H1 (cell line): ENCODE measurements around the gene NPNT. TPM values are rescaled to one million over a fixed set of nuclear protein-coding genes. Genes with fewer than 3 reads are reported as not detected.

Source experiments
- BCL11A ChIP-seq, 2 experiments: IDR thresholded peaks; one replicate each; pipeline ENCODE4 v1.6.1; 2011; ENCODE audit warnings: low read depth in 2 of 2, low read length in 2 of 2, mild to moderate bottlenecking in 2 of 2
- JUN ChIP-seq: IDR thresholded peaks from 2 replicates; pipeline ENCODE4 v1.6.1; 2011; ENCODE audit warnings: low read depth, mild to moderate bottlenecking, improper control_type of control experiment, low read length
- RBBP5 ChIP-seq: IDR thresholded peaks from 2 replicates; pipeline ENCODE4 v1.7.1; 2012; ENCODE audit warnings: low read depth, mild to moderate bottlenecking, inconsistent platforms, low read length, moderate library complexity, borderline replicate concordance
- TEAD4 ChIP-seq: IDR thresholded peaks from 2 replicates; pipeline ENCODE4 v1.6.1; 2012; ENCODE audit warnings: low read depth, low read length, inconsistent platforms, mixed read lengths
- polyA plus RNA-seq, 7 experiments: library from polyadenylated mRNA; depleted of rRNA in 3 of 7; stranded (reverse) in 5 of 7; unstranded in 2 of 7; fragments of >200 nt in 5 of 7; fragments of 200-250 nt in 2 of 7; gene quantifications; 1 replicate in 5 of 7; 2 replicates in 1 of 7; 4 replicates in 1 of 7; pipeline versions ENCODE4 v1.2.1 to v1.2.3, GENCODE V29; 2011 to 2013; ENCODE audit warnings: missing spikeins in 2 of 7, mixed read lengths in 2 of 7
- total RNA-seq: library from RNA; stranded (reverse); fragmentation: NEBNext Ultra II Directional; extraction: Animal tissue kit (Norgen Biotek cat#: 25700); gene quantifications from 2 replicates; pipeline ENCODE4 v1.2.1, GENCODE V29; 2021

The NPNT gene
- total and polyA plus RNA-seq, 2 of the 8 experiments (the other 6 are each of a cell fraction or from before 2014, with no cell fraction given), result 0.24 to 0.97 TPM

- TF ChIP-seq TEAD4, result no peak
- TF ChIP-seq JUN, result no peak
- no peak for TF ChIP-seq BCL11A (IDR thresholded peaks at IDR 0.05; ENCODE audit: low read depth in 2 of 2, low read length in 2 of 2)
- no peak for TF ChIP-seq RBBP5
- TF ChIP-seq, all 59 proteins: peak for 0
Observed at GRCh38 chr4:106002994-106003393, 107.7 kb downstream of the NPNT start (continued).
